Measurements from ENCODE around the gene RBM17.
"Not testable (repeated sequence)": the region's sequence is repeated elsewhere in the genome, so short reads cannot be mapped to it uniquely, and the experiment has no call there.

Gene RBM17

DNA sequence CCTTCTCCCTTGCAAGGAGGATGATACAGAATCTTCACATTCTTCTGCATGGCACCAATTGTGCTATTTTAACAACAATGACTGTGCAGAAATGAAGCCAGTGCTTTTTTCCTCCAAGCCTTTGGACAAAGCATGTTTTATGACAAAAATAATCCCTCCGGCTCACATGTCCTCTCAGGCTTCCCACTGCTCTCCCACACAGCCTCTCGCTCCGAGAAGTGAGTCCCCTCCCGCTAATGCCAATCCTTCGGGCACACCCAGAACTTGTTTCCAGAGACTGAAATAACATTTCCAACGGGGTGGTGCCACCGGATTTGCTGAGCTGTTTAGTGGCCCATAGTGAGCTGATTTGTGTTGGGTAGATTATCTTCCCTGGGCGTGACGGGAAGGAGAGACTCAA lies 35.8 kb downstream of the RBM17 start:
- no peak overlapping the region for H3K27ac ChIP-seq
- TF ChIP-seq ZFX (IDR thresholded peaks at IDR 0.05), result no peak
- TF ChIP-seq, protein P1, sequence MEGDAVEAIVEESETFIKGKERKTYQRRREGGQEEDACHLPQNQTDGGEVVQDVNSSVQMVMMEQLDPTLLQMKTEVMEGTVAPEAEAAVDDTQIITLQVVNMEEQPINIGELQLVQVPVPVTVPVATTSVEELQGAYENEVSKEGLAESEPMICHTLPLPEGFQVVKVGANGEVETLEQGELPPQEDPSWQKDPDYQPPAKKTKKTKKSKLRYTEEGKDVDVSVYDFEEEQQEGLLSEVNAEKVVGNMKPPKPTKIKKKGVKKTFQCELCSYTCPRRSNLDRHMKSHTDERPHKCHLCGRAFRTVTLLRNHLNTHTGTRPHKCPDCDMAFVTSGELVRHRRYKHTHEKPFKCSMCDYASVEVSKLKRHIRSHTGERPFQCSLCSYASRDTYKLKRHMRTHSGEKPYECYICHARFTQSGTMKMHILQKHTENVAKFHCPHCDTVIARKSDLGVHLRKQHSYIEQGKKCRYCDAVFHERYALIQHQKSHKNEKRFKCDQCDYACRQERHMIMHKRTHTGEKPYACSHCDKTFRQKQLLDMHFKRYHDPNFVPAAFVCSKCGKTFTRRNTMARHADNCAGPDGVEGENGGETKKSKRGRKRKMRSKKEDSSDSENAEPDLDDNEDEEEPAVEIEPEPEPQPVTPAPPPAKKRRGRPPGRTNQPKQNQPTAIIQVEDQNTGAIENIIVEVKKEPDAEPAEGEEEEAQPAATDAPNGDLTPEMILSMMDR (conservative IDR thresholded peaks at IDR 0.05), result no peak

DNA sequence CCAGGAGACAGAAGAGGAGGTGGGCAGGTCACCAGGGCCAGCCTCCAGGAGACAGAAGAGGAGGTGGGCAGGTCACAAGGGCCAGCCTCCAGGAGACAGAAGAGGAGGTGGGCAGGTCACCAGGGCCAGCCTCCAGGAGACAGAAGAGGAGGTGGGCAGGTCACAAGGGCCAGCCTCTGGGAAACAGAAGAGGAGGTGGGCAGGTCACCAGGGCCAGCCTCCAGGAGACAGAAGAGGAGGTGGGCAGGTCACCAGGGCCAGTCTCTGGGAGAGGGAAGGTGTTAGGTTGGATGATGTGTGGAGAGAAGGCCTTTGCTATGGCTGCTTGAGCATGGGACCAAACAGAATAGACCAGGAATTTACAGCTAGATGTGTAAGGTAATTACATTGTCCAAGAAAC lies 38.6 kb downstream of the RBM17 start:
- H3K27ac ChIP-seq, result not testable (repeated sequence)

DNA sequence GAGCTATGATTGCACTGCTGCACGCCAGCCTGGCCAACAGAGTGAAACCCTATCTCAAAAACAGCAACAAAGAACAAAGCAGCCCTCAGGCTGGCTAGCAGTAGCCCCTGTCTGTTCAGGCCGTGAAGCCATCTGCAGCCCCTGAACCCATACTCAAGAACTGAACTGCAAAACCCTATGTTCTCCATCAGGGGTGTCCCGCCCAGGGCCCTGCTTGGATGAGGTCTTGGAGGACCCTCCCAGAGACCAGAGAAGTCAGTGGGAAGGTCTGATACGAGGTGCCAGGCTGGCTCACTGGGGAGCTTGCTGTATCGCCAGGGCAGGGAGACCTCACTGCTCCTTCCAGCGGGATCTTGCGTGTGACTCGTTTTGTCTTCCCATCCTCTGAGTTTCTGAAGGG lies 39.3 kb downstream of the RBM17 start:
- no peak overlapping the region for H3K27ac ChIP-seq
- TF ChIP-seq, protein P1 (conservative IDR thresholded peaks at IDR 0.05), result no peak
- no peak for TF ChIP-seq ZFX (IDR thresholded peaks at IDR 0.05)

DNA sequence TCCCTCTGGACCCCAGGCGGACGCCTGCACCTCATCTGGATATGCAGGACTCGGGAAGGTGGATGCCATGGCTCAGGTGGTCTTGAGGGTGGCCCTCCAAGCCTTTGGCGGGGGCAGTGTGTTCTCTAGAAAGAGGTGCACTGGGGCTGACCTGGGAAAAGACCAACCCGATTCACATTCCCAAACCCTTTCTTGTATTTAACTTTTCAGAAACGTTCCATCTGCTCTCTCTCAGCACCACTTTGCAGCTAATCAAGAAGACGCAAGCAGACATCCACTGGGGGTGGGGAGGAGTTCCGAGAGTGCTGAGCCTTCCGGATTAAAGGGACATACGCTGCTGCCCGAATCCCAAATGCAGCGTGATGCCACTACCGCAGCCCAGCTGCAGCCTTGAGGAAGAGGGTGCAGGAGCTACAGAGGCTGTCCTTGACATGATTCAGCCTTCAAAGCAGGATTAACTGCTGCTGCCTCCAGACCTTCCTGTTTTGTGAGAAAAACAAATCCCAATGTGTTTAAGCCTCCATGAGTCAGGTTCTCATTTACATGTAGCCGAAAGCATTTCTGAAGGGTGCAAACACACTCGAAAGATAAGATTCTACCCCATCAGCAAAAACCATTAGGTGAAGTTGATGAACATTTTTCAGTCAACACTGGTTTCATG lies 39.9 kb downstream of the RBM17 start:
- H3K27ac ChIP-seq, result no peak overlapping the region
- TF ChIP-seq, protein P1 (conservative IDR thresholded peaks at IDR 0.05), result no peak
- TF ChIP-seq ZFX (IDR thresholded peaks at IDR 0.05), result no peak

DNA sequence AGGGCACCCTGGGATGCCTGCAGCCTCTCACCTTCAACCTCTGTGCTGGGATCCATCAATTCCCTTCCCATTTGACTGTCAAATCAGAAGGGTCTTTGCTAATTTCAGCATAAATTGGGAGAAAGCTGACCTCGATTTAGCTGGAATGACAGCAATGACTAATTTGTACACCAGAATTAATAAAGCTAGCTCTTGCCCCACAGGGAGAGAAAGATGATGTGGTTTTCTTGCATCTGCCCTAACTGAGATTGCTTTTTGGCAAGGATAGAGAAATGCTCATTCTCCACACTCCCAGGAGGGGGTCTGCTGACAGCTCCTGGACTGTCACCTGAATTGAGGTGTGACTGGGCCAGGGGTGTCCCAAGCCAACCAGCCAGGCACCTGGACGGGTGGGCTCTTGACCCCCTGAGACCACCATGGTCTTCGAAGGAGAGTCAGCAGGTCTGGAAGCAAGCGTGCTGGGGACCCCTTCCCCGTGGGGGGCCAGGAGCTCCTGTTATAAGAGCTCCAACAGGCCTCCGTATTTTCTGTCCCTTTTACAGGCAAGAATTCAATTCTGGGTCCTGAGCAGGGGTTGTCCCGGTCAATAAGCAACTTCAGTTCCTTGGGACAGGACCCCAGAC lies 42.1 kb downstream of the RBM17 start:
- TF ChIP-seq, protein P1 (conservative IDR thresholded peaks at IDR 0.05), result no peak
- TF ChIP-seq ZFX (IDR thresholded peaks at IDR 0.05), result no peak
- H3K27ac ChIP-seq, result no peak overlapping the region

DNA sequence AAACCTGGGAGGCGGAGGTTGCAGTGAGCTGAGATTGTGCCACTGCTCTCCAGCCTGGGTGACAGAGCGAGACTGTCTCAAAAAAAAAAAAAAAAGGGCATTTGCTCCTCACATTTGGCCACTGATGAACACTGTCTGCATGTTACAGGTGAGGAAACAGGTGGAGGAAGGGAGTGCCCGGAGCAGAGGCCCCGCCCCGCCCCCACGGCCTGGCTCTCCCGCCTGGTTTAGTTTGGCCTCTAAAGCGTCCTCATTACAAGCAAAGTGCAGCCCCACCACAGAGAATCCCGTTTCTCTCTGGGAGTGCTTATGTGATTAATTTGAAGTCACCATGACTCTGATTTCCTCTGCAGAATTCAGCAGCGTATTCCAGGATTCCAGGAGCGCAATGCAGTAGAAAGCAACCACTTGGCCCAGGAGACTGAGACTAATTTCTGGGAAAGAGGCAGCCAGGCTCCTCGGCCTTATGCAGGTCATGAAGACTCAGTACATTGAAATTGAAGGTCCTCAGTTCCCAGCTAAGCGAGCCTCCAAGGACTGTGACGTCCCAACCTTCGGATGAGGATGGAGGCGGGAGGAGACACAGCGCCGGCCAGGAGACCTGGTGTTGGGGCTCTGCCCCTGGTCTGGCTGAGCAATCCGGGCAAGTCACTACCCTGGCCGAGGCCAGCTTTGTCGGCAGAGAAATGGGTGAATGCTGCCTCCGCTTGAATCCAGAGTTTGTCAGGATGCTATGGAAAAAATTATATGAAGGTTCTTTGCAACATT lies 44.7 kb downstream of the RBM17 start:
- TF ChIP-seq, protein P1 (conservative IDR thresholded peaks at IDR 0.05), result no peak
- TF ChIP-seq ZFX (IDR thresholded peaks at IDR 0.05), result no peak
- no peak overlapping the region for H3K27ac ChIP-seq

DNA sequence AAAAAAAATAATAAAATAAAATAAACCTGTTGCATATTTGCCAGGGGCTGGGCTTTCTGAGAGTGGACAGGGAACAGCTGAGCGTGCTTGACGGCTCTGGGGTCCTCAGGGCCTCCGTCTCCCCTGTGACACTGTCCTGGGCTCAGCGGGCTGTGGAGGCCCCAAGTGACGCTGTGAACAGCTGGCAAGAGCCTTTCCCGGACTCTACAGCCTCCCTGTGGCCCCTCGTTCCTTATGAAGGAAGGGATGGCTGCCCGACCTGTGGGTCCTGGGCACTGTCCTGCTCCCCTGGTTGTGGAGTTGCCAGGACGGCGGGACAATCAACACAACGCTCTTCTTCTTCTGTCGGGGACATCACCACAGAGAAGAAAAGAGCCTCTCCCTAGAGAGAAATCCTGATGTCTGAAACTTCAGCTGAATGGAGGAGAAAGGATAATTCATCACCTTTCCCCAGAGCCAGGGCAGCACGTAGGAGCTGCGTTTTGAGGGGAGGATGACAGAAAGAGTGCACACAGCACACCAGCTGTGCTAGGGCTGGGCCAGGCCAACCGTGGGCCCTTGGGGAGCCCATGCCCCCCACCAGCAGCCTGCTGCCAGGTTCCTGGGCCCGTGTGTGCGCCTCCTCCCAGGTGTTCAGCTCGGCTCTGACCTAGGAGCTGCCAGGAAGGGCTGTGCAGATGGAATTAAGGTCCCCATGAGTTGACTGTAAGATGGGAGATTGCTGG lies 45.4 kb downstream of the RBM17 start:
- no peak for TF ChIP-seq ZFX (IDR thresholded peaks at IDR 0.05)
- TF ChIP-seq, protein P1 (conservative IDR thresholded peaks at IDR 0.05), result no peak
- no peak overlapping the region for H3K27ac ChIP-seq

All from C4-2B (cell line).